Fibroblast of skin of right quadriceps (primary cell): Measurements from ENCODE around the gene HEXD.
"Not testable (repeated sequence)": the region's sequence is repeated elsewhere in the genome, so short reads cannot be mapped to it uniquely, and the experiment has no call there.

ENCODE experiments used
- DNase-seq: peaks from one replicate; pipeline ENCODE4 v3.0.0-alpha.2; 2013

The HEXD gene

GRCh38 chr17:82442643-82443464 lies 24.7 kb downstream of the HEXD start:
- no peak for DNase-seq

DNA sequence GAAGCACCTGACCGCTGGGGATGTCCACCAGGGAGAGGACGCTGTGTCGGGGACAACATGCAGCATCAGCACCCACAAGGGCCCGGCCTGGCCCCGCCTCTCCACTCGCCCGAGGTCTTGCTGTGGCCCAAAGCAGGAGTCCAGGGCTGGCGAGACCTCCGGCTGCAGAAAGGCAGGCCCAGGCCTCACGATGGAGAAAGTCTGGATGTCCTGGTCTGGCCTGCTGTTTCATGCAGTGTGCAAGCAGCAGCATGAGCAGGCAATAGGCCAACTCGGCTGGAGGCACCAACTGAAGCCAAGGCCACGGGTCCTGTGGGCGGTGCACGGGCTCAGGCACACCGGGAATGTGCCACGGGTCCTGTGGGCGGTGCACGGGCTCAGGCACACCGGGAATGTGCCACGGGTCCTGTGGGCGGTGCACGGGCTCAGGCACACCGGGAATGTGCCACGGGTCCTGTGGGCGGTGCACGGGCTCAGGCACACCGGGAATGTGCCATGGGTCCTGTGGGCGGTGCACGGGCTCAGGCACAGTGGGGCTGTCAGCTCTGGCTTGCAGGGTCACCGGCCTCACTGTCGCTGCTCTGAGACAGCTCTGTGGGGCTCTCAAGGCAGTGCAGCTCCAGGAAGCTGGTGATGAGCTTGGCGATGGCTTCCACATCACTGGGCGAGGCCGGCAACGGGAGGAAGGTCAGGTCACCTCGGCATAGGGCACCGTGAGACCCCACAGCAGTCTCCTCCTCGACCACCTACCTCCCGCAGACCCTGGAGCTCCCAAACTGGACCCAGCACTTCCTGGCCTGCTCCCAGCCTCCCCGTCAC lies 25.5 kb downstream of the HEXD start:
- DNase-seq, result no peak

DNA sequence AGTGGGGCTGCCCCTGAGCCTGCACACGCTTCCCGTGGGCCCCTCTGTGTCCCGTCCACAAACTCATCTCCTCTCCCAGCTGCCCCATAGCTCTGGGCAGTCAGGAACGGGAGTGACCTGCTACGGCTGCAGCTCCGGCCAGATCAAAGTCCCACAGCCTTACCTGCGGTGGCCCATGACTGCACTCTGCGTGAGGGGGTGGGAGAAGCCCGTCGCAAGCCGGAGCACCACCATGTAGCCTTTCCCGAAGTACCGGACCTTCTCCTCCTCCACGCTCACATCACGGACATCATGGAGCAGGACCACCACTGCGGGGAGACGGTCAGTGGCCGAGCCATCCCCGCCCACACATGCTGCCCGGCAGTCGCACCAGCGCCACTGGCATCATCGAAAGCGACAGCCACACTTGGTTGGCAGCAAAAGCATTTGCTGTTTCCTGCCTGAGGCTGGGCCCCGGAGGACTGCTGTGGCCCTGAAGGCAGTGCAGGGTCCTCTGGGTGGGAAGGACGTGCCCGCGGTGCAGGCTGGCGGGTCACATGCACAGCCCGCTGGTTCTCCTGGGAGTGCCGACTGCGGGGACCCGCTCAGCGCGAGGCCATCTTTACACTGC lies 26.2 kb downstream of the HEXD start:
- no peak for DNase-seq

DNA sequence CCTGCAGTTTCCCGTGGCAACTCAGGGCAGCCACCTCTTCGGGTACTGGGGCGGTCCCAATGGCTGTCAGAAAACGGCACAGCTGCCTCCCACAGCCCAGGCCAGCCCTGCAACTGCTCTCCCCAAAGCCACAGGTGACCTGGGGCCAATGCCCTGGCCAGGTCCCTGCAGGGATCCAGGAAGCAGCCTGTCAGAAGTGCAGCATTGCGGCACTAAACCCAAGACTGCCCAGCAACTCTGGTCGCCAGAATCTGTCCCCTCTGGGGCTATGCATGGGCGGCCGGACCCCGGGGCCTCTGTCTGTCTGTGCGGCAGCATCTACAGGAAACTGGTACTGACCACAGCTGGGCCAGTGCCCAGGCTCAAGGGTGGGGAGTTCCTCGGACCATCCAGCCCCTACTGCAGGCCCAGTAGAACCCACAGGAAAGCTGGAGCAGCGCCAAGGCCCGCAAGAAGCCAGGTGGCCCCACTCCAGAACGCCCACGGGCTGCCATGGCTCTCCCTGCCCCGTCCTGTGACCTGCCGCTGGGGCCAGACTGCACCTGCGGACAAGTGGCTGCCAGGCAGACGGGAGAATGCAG lies 26.9 kb downstream of the HEXD start:
- no peak for DNase-seq

DNA sequence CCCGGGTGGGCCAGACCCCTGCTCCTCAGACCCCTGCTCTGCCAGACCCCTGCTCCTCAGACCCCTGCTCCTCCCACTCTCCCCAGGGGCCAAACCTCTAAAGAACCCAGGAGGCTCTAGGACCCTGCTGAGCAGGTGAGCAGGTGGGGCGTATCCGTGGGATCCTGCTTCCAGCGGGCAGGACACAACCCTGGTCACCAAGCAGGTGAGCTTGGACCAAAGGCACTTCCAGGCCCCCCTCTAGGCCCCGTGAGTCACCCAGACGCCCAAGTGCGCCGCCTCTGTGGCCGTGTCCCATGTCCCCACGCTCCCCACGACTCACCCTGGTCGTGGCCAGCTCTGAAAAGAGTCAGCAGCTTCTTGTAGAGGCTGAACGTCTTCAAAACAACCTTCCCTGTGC lies 27.4 kb downstream of the HEXD start:
- no peak for DNase-seq

GRCh38 chr17:82446124-82446523 lies 28.0 kb downstream of the HEXD start:
- no peak for DNase-seq

- DNase-seq, result no peak
These were observed 28.5 kb downstream of the HEXD start for GRCh38 chr17:82446649-82447048.

DNA sequence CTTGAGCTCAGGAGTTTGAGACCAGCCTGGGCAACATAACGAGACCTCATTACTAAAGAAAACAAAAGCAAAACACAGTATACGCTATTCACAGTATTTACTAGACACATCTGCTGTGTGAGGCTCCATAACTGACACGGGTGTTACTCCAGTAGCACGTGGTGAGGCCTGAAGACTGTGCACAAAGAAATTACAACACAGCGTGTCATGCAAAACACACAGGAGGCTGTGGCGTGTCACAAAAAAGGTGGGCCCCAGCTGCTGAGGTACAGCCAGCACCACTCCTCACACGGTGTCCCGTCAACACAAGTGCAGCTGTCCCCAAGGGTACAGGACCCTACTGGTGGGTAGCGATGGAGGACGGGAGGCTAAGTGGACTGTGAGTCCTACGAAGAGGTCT lies 29.7 kb downstream of the HEXD start:
- no peak for DNase-seq

GRCh38 chr17:82449131-82449882 lies 31.2 kb downstream of the HEXD start:
- no peak for DNase-seq

DNA sequence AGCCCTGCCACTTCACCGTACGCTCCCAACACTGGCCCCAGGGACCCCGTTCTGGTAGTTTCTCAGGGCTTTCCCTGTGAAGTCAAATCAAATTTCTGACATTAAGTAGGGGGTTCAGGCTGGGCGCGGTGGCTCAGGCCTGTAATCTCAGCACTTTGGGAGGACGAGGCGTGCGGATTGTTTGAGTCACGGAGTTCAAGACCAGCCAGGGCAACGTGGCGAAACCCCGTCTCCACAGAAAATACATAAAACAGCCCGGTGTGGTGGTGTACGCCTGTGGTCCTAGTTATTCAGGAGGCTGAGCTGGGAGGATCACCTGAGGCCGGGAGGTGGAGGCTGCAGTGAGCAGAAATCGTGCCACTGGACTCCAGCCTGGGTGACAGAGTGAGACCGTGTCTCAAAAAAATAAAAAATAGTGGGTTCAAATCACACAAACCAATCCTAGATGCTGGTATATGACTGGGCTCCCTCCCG lies 31.8 kb downstream of the HEXD start:
- no peak for DNase-seq

DNA sequence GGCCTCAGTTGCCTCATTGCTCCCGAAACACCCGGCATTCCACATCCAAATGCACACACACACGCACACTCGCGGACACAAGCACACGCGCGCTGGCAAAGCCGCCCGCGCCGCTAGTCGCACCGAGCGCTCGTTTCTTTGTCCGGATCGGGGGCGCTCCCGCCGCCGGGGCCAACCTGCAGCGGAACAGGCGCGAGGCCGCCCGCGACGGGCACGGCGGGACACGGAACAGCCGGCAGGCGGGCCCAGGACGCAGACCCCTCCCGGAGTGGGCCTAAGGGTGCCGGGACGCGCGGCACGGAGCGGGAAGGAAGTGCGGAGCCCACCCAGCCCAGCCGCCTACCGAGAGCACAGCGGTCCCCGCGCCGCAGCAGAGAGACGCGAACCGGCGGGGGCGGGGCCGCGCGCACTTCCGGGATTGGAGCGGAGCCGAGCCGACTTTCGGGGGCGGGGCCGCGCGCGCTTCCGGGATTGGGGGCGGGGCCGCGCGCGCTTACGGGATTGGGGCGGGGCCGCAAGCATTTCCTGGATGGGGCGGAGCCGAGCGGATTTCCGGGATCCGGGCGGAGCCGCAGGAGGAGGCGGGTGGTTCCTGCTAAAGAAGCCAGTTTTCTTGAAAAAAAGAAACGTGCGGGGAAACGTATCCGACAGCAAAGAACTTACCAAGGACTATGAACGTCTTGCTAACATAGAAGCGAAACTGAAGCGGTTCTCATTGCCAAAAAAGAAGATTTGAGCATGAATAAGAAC lies 32.4 kb downstream of the HEXD start, which contains the start of gene CYBC1:
TSS of gene CYBC1 (minus strand) at position 396 of the 750 bp plus-strand sequence. CDS start 1,498 bp downstream, outside the sequence.
- DNase-seq, result peak; percentile 94

GRCh38 chr17:82452162-82452561 lies 34.0 kb downstream of the HEXD start:
- no peak for DNase-seq

- DNase-seq, result not testable (repeated sequence)
These were observed 35.0 kb downstream of the HEXD start for GRCh38 chr17:82453151-82453550.

- not testable (repeated sequence) for DNase-seq
These were observed 35.6 kb downstream of the HEXD start for GRCh38 chr17:82453706-82454105.

- no peak for DNase-seq
These were observed 39.2 kb downstream of the HEXD start for GRCh38 chr17:82457073-82457928.

GRCh38 chr17:82457929-82458178 lies 39.7 kb downstream of the HEXD start:
- DNase-seq, result no peak

DNA sequence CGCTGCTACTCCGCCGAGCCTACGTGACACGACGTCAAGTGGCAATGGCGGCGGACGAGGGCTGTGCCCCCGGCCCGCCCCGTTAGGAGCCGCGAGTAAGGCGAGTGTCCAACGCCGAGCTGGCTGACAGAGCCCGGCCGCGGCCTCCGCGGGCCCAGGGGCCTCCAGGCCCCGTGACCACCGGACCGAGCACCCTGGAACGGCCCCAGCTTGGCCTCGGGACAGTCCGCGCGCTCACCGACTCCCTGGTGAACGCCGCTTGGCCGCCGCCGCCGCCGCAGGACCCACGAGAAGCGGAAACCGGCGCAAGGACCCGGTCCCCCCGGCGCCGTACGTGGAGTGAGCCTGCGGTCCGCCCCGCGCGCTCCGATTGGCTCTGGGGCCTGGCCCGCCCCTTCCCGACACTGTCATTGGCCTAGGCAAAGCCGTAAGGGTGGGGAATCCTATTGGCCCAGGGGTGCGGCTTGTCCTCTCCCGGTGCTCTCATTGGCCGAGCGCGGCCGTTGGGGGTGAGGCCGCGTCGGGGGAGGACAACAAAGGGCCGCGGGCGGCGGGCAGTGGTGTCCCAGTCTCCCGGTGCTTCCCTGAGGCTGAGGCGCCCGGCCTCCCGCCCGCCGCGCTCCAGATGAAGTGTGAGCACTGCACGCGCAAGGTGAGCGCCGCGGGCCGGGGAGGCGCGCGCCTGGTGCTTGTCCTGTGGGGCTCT lies 40.2 kb downstream of the HEXD start, which contains the start of gene NARF:
TSS of gene NARF (plus strand) at position 563 of the 706 bp plus-strand sequence. CDS start at position 626, 63 bp downstream.
- peak; percentile 99 for DNase-seq

GRCh38 chr17:82458885-82459424 lies 40.8 kb downstream of the HEXD start:
- no peak for DNase-seq

GRCh38 chr17:82459936-82460335 lies 41.8 kb downstream of the HEXD start:
- DNase-seq, result not testable (repeated sequence)
